Measurements from ENCODE around the gene GPR17.

GPR17 gene

DNA sequence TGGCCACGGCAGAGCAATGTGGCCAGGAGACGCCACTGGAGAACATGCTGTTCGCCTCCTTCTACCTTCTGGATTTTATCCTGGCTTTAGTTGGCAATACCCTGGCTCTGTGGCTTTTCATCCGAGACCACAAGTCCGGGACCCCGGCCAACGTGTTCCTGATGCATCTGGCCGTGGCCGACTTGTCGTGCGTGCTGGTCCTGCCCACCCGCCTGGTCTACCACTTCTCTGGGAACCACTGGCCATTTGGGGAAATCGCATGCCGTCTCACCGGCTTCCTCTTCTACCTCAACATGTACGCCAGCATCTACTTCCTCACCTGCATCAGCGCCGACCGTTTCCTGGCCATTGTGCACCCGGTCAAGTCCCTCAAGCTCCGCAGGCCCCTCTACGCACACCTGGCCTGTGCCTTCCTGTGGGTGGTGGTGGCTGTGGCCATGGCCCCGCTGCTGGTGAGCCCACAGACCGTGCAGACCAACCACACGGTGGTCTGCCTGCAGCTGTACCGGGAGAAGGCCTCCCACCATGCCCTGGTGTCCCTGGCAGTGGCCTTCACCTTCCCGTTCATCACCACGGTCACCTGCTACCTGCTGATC is 4.9 kb downstream of the GPR17 start:
- DNase-seq (ENCODE audit: low spot score): no peak
- TF ChIP-seq, protein P1, sequence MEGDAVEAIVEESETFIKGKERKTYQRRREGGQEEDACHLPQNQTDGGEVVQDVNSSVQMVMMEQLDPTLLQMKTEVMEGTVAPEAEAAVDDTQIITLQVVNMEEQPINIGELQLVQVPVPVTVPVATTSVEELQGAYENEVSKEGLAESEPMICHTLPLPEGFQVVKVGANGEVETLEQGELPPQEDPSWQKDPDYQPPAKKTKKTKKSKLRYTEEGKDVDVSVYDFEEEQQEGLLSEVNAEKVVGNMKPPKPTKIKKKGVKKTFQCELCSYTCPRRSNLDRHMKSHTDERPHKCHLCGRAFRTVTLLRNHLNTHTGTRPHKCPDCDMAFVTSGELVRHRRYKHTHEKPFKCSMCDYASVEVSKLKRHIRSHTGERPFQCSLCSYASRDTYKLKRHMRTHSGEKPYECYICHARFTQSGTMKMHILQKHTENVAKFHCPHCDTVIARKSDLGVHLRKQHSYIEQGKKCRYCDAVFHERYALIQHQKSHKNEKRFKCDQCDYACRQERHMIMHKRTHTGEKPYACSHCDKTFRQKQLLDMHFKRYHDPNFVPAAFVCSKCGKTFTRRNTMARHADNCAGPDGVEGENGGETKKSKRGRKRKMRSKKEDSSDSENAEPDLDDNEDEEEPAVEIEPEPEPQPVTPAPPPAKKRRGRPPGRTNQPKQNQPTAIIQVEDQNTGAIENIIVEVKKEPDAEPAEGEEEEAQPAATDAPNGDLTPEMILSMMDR (IDR thresholded peaks at IDR 0.05; ENCODE audit: extremely low read depth, missing control alignments): no peak

DNA sequence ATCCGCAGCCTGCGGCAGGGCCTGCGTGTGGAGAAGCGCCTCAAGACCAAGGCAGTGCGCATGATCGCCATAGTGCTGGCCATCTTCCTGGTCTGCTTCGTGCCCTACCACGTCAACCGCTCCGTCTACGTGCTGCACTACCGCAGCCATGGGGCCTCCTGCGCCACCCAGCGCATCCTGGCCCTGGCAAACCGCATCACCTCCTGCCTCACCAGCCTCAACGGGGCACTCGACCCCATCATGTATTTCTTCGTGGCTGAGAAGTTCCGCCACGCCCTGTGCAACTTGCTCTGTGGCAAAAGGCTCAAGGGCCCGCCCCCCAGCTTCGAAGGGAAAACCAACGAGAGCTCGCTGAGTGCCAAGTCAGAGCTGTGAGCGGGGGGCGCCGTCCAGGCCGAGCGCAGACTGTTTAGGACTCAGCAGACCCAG is 5.4 kb downstream of the GPR17 start:
- DNase-seq (ENCODE audit: low spot score): no peak

GRCh38 chr2:127651971-127652550 is 6.1 kb downstream of the GPR17 start:
- no peak for DNase-seq (ENCODE audit: low spot score)
- TF ChIP-seq, protein P1 (IDR thresholded peaks at IDR 0.05; ENCODE audit: extremely low read depth, missing control alignments): no peak

More for the DNA sequence above, 5.4 kb downstream of the GPR17 start:
- TF ChIP-seq, protein P1 (IDR thresholded peaks at IDR 0.05; ENCODE audit: extremely low read depth, missing control alignments): no peak

GRCh38 chr2:127652786-127653357 is 6.9 kb downstream of the GPR17 start:
- no peak for DNase-seq (ENCODE audit: low spot score)

DNA sequence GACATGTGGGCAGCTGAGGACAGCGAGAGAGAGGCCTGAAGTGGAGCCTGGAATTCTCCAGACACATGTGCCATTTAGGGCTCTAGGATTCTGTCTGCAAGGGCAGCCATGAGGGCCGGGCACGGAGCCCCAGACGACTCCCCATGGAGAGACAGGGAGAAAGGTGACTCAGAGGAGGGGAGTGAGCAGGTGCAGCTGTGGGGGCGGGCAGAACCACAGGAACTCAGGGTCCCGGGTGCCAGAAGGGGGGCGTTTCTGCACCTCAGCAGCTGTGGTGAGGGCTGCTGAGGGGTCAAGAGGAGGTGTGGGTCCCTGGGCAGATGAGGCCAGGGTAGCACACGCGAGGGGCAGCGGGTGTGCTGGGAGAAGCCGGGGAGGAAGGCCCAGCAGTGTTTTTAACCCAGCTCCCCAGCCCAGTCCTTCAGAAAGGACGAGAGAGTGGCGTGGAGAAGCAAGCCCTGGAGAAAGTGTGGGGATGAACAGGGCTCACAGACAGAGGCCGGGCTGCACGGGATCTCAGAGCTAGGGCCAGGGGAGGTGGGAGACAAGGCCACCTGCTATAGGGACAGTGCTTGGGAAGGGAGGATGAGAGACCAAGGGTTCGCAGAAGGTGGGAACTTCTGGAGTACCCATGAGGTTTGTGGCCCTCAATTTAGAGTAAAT is 7.6 kb downstream of the GPR17 start:
- no peak for DNase-seq (ENCODE audit: low spot score)
- TF ChIP-seq, protein P1 (IDR thresholded peaks at IDR 0.05; ENCODE audit: extremely low read depth, missing control alignments): no peak

More at GRCh38 chr2:127652786-127653357, 6.9 kb downstream of the GPR17 start:
- TF ChIP-seq, protein P1 (IDR thresholded peaks at IDR 0.05; ENCODE audit: extremely low read depth, missing control alignments): no peak

- DNase-seq (ENCODE audit: low spot score): no peak
- TF ChIP-seq, protein P1 (IDR thresholded peaks at IDR 0.05; ENCODE audit: extremely low read depth, missing control alignments): no peak
These were observed 8.3 kb downstream of the GPR17 start for GRCh38 chr2:127654084-127654837.

All from GM20000 (cell line).